ENCODE measurements around the gene VSIG10L2.

Gene VSIG10L2

DNA sequence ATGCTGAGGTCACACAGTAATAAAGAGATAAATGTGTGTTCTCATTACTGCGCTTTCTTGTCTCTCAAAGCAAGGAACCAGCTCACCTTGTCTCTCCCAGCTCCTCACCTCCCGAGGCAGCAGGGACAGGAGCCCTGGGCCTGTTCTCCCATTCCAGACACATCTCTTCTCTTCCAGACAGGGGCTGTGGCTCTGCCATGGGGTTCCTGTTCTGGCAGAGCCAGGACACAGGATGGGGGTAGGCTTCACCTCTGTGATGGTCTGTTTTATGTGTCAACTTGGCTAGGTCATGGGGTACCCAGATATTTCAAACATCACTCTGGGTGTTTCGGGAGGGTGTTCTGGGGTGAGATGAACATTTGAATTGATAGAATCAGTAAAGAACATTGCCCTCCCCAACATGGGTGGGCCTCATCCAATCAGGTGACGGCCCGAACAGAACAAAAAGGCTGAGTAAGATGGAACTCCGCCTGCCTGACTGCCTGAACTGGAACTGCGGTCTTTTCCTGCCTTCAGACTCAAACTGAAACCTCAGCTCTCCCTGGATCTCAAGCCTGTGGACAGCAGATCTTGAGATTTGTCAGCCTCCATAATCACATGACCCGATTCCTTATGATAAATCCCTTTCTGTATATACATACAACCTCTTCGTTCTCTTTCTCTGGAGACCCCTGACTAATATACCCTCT, 2.0 kb upstream of the VSIG10L2 start:
- no peak for ATAC-seq (ENCODE audit: low read depth)

DNA sequence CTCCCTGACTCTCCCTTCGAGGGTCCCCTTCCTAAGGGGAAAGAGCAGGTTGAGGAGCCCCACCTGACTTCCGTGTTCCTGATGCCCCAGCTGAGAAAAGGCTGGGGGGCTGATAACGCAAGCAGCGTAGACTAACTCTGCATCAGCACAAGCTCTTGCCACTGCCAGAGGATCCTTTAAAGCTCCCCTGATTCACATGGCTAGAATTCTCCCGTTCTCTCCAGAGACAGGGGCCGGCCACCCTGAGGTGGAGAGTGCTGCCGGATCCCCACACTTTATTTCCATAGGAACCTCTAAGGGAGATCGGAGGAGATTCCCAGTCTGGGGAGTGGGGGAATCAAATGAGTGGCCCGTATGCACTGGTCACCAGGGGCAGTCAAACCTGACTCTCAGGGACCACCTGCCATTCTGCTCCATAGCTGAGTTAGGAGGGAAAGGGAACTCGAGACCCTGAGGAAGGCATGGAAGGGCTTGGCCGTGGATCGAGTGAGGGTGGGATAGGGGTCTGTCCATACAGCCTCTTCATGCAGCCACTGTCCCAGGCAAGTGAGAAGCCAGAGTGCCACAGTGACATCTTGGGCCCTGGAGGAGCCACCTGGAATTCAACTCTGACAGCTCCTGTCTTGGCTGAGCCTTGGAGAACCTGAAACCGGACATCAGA, 1.4 kb upstream of the VSIG10L2 start:
- no peaks in the 10 kb centered on the region for H3K36me3 ChIP-seq (ENCODE audit: low read depth)
- ATAC-seq (ENCODE audit: low read depth) (no peak), DNase-seq (ENCODE audit: low spot score) (no peak)
- no peak overlapping the region for H3K4me3 ChIP-seq (ENCODE audit: severe bottlenecking)
- no peak overlapping the region for H3K27ac ChIP-seq (ENCODE audit: poor library complexity, severe bottlenecking)
- no peaks in the 10 kb centered on the region for H3K27me3 ChIP-seq (ENCODE audit: insufficient read depth, poor library complexity, severe bottlenecking)
- H3K4me1 ChIP-seq (ENCODE audit: insufficient read depth, poor library complexity, severe bottlenecking) = no peaks in the 10 kb centered on the region
- TF ChIP-seq, protein P1, sequence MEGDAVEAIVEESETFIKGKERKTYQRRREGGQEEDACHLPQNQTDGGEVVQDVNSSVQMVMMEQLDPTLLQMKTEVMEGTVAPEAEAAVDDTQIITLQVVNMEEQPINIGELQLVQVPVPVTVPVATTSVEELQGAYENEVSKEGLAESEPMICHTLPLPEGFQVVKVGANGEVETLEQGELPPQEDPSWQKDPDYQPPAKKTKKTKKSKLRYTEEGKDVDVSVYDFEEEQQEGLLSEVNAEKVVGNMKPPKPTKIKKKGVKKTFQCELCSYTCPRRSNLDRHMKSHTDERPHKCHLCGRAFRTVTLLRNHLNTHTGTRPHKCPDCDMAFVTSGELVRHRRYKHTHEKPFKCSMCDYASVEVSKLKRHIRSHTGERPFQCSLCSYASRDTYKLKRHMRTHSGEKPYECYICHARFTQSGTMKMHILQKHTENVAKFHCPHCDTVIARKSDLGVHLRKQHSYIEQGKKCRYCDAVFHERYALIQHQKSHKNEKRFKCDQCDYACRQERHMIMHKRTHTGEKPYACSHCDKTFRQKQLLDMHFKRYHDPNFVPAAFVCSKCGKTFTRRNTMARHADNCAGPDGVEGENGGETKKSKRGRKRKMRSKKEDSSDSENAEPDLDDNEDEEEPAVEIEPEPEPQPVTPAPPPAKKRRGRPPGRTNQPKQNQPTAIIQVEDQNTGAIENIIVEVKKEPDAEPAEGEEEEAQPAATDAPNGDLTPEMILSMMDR (IDR thresholded peaks at IDR 0.05; ENCODE audit: poor library complexity, severe bottlenecking) = no peak
- no peaks in the 10 kb centered on the region for H3K9me3 ChIP-seq (ENCODE audit: severe bottlenecking)

More for the DNA sequence above, 2.0 kb upstream of the VSIG10L2 start:
- Histone ChIP-seq H3K36me3 (ENCODE audit: low read depth) (no peaks in the 10 kb centered on the region), H3K27ac (ENCODE audit: poor library complexity, severe bottlenecking) (no peak overlapping the region), H3K4me1 (ENCODE audit: insufficient read depth, poor library complexity, severe bottlenecking) (no peaks in the 10 kb centered on the region), H3K27me3 (ENCODE audit: insufficient read depth, poor library complexity, severe bottlenecking) (no peaks in the 10 kb centered on the region), H3K9me3 (ENCODE audit: severe bottlenecking) (no peaks in the 10 kb centered on the region), H3K4me3 (ENCODE audit: severe bottlenecking) (no peak overlapping the region)
- DNase-seq (ENCODE audit: low spot score) = no peak
- TF ChIP-seq, protein P1 (IDR thresholded peaks at IDR 0.05; ENCODE audit: poor library complexity, severe bottlenecking) = no peak

DNA sequence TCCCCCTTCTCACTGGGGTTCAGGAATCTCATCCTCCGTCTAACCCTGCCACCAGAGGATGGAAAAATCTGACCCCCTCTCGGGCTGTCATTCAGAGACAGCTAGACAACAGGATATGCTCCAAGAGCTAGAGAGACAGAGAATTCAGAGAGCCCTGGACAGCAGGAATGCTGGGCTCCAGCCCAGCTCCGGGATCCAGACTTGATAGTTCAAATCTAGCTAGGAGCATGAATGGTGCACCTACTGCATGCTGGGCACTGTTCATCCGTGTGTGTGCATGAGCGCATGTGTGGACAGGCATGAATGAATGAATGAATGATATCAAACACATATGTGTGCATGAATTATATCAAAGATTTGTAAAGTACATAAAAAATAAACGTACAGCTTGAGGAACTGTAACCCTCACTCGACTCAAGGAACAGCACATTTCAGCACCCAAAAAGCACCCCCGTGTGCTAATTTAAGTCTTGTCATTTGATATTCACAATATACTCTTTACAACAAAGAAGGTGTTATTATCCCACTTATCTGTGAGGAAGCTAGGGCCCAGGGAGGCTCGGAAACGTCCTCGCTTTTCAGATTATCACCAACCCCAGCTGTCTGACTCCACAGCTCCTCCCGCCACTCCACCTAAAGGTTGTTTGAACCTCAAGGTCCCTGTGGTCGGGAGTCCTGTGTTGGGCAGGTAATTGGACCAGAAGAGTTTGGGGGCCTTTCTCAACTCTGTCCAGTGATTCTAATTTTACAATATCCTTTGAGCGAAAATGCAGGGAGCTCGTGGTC, 640 bp upstream of the VSIG10L2 start:
- Histone ChIP-seq H3K36me3 (ENCODE audit: low read depth) (no peaks in the 10 kb centered on the region), H3K9me3 (ENCODE audit: severe bottlenecking) (no peaks in the 10 kb centered on the region), H3K4me3 (ENCODE audit: severe bottlenecking) (no peak overlapping the region), H3K27ac (ENCODE audit: poor library complexity, severe bottlenecking) (no peak overlapping the region), H3K27me3 (ENCODE audit: insufficient read depth, poor library complexity, severe bottlenecking) (no peaks in the 10 kb centered on the region), H3K4me1 (ENCODE audit: insufficient read depth, poor library complexity, severe bottlenecking) (no peaks in the 10 kb centered on the region)
- DNase-seq (ENCODE audit: low spot score) (no peak), ATAC-seq (ENCODE audit: low read depth) (no peak)
- TF ChIP-seq, protein P1 (IDR thresholded peaks at IDR 0.05; ENCODE audit: poor library complexity, severe bottlenecking) = no peak

DNA sequence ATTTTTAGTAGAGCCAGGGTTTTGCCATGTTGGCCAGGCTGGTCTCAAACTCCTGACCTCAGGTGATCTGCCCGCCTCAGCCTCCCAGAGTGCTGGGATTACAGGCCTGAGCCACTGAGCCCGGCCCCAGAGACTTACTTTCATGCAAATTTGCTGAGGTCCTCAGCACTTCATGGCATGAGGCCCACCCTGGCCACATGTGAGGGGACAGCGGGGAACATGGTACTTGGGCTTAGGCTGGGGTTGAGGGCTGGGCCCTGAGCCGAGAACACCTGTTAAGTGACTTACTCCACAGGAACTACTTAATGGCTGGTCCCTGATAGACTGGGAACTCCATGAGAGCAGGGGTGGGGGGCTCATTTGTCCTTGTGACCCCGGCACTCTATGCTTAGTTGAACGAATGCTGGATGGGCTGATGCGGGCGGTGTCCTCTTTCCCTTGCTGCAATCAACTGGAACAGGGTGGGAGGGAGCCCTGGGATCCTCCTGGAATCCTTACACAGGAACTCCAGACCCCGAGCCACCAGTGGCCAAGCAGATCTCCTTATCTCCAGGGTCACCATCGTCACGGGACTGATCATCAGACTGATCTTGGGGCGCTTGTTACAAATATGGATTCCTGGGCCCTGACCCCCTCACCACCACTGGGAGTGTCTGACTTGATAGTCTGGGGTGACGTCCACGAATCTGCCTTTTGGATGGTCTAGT, 1.0 kb downstream of the VSIG10L2 start:
- DNase-seq (ENCODE audit: low spot score) (no peak), ATAC-seq (ENCODE audit: low read depth) (no peak)
- no peak overlapping the region for H3K4me3 ChIP-seq (ENCODE audit: severe bottlenecking)
- no peaks in the 10 kb centered on the region for H3K9me3 ChIP-seq (ENCODE audit: severe bottlenecking)
- H3K27ac ChIP-seq (ENCODE audit: poor library complexity, severe bottlenecking) = no peak overlapping the region
- TF ChIP-seq, protein P1 (IDR thresholded peaks at IDR 0.05; ENCODE audit: poor library complexity, severe bottlenecking) = no peak
- no peaks in the 10 kb centered on the region for H3K27me3 ChIP-seq (ENCODE audit: insufficient read depth, poor library complexity, severe bottlenecking)
- H3K36me3 ChIP-seq (ENCODE audit: low read depth) = no peaks in the 10 kb centered on the region
- no peaks in the 10 kb centered on the region for H3K4me1 ChIP-seq (ENCODE audit: insufficient read depth, poor library complexity, severe bottlenecking)
